Measurements from ENCODE around the gene ECSCR.
"Not testable (repeated sequence)": the region's sequence is repeated elsewhere in the genome, so short reads cannot be mapped to it uniquely, and the experiment has no call there.

Gene ECSCR

GRCh38 chr5:139446956-139447779, 15.4 kb downstream of the ECSCR start:
- DNase-seq (ENCODE audit: low spot score), result no peak

- no peak for DNase-seq (ENCODE audit: low spot score)
Observed at GRCh38 chr5:139445325-139446170, 17.0 kb downstream of the ECSCR start.

- DNase-seq (ENCODE audit: low spot score), result no peak
Observed at GRCh38 chr5:139443831-139444453, 18.6 kb downstream of the ECSCR start.

- not testable (repeated sequence) for DNase-seq (ENCODE audit: low spot score)
Observed at GRCh38 chr5:139440416-139440815, 22.1 kb downstream of the ECSCR start.

- DNase-seq (ENCODE audit: low spot score), result peak; percentile 95
Observed at GRCh38 chr5:139439013-139439903, 23.3 kb downstream of the ECSCR start, which contains the start of gene DNAJC18. TSS of gene DNAJC18 (minus strand) at chr5:139439525. CDS start at chr5:139439445, 80 bp downstream.

GRCh38 chr5:139438707-139439012, 23.9 kb downstream of the ECSCR start:
- no peak for DNase-seq (ENCODE audit: low spot score)

- no peak for DNase-seq (ENCODE audit: low spot score)
Observed at GRCh38 chr5:139435676-139436075, 26.9 kb downstream of the ECSCR start.

GRCh38 chr5:139431706-139432105, 30.8 kb downstream of the ECSCR start:
- no peak for DNase-seq (ENCODE audit: low spot score)

GRCh38 chr5:139430015-139430414, 32.5 kb downstream of the ECSCR start:
- DNase-seq (ENCODE audit: low spot score), result no peak

- no peak for DNase-seq (ENCODE audit: low spot score)
Observed at GRCh38 chr5:139426203-139426885, 36.2 kb downstream of the ECSCR start.

GRCh38 chr5:139425497-139425896, 37.0 kb downstream of the ECSCR start:
- DNase-seq (ENCODE audit: low spot score), result no peak

GRCh38 chr5:139422307-139422893, 40.1 kb downstream of the ECSCR start:
- DNase-seq (ENCODE audit: low spot score), result peak; percentile 89

GRCh38 chr5:139419226-139420192, 43.0 kb downstream of the ECSCR start:
- no peak for DNase-seq (ENCODE audit: low spot score)

- no peak for DNase-seq (ENCODE audit: low spot score)
Observed at GRCh38 chr5:139418793-139419192, 43.8 kb downstream of the ECSCR start.

GRCh38 chr5:139417214-139417613, 45.3 kb downstream of the ECSCR start:
- peak; percentile 50 for DNase-seq (ENCODE audit: low spot score)

GRCh38 chr5:139416651-139417050, 45.9 kb downstream of the ECSCR start:
- DNase-seq (ENCODE audit: low spot score), result no peak

- no peak for DNase-seq (ENCODE audit: low spot score)
Observed at GRCh38 chr5:139415869-139416268, 46.7 kb downstream of the ECSCR start.

GRCh38 chr5:139415221-139415861, 47.2 kb downstream of the ECSCR start:
- DNase-seq (ENCODE audit: low spot score), result no peak

GRCh38 chr5:139414581-139415130, 47.9 kb downstream of the ECSCR start:
- DNase-seq (ENCODE audit: low spot score), result no peak

Data from NAMALWA (cell line).